GM18498 (cell line): ENCODE data around the gene MAP2K3.
"Not testable (repeated sequence)": the region's sequence is repeated elsewhere in the genome, so short reads cannot be mapped to it uniquely, and the experiment has no call there.

ENCODE experiments used
- ATAC-seq: cut with Tn5 transposase; IDR thresholded peaks from one replicate; pipeline ENCODE4 v1.9.1; 2021; ENCODE audit warnings: mild to moderate bottlenecking, moderate library complexity; ENCODE audit not compliant: unreplicated experiment

MAP2K3 gene

DNA sequence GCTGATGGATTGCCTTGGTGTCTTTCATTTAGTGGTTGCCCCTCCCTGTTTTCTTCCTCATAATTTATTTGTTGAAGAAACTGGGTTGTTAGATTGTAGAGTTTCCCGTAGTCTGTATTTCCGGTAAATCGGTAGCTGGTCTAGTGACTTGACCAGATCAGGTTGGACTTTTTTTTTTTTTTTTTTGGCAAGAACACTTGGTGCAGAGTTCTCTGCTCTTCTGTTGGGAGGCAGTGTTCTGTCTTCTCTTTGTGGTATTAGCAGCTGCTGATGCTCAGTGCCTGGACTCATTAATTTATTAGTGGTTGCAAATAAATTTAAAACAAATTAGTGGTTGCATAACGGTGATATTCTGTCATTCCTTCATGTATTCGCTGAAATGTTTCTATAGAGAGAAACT is 40.2 kb downstream of the MAP2K3 start:
- ATAC-seq = not testable (repeated sequence)

DNA sequence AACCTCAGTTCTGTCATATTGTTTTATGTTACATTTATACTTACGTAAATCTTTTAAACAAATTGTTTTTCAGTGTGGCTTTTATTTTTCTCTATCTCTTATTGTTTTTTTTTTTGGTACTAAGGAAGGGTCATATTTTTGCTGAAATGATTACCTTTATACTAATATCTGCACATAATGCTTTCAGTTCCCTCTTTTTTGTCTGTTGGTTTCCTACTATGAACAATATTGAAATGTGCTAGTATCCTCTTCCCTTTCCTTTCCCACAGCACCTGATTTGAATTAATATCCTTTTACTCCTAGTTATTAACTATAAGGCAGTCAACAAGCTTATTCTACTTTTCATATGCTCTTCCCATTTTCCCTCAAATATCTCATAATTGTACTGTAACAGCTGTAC is 43.4 kb downstream of the MAP2K3 start:
- ATAC-seq = not testable (repeated sequence)

DNA sequence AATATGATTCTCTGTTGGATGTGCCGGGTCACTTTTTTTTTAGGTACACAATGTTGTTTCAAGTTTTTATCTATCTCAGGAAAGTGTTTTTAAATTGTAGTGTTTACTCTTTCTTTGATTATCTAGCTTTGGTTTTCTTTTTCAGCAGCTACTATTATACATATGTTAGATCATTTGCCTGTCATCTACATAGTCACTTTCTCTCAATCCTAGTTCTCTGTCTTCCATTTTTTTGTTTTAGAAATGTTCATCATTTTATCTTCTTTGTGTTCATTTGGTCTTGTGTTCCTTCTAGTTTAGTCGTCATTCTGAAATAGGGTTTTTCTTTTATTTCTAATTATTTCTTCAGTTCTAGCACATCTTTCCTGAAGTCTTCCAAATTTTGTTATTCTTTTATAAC is 44.3 kb downstream of the MAP2K3 start:
- ATAC-seq = not testable (repeated sequence)

DNA sequence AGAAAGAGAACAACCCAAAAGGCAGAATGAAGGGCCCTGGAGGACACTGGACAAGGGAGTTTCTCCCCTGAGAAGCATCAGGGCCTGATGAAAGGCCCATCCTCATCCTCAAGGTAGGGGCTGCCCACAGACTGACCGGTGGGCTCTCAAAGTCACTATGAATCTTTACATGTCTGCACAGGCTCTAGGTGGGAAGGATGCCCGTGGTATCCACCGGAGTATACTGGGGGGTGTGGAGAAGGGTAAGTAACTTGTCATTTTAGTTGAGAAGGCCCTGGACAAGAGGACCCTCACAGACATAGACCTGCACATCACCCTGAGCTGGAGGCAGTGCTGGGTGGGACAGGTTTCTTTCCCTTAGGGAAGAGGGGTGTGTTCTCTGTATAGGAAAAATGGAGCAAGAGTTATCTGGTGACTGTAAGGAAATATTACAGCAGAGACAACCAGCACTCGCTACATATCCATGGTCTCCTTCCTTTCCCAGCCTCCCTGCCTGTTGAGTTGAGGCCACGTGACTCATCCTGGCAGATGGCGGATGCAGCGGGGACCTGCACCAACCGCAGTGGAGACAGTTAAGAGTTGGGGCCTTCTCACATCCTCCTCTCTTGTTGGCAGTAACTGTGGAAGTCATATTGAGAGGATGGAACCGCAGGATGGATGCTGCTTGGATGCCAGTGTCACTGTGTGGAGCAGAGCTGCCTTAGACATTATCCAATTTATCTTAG is 46.1 kb downstream of the MAP2K3 start:
- ATAC-seq = no peak

DNA sequence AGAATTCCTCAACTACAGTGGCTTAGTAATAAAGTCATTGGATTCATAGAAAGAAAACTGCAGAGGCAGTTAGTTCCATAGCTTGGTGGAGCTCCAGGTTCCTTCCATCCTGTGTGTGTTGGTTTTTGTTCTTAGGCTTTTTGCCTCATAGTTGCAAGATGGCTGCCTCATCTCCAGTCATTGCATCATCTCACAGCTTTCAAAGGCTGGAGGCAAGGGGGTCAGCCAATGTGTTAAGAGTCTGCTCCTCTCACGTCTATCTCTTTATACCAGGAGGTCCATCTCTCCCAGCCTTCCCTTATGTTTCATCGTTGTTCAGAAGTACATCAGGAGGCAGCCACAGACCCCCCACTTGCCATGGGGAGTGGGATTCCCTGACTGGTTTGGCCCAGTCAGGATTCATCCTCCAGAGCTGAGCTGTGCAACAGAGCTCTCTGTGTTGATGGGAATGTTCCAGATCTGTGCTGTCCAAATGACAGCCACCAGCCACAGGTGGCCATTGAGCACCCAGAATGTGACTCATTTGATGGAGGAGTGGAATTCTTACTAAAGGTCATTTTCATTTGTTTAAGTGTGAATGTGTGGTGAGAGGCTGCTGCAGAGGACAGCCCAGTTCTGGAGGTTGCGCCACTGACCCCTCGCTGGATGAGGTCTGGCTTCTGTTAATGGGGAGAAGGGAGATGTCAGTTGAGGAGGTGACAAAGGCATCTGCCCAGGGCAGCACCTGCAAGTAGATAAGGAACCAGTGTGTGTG is 52.2 kb downstream of the MAP2K3 start:
- ATAC-seq = not testable (repeated sequence)

DNA sequence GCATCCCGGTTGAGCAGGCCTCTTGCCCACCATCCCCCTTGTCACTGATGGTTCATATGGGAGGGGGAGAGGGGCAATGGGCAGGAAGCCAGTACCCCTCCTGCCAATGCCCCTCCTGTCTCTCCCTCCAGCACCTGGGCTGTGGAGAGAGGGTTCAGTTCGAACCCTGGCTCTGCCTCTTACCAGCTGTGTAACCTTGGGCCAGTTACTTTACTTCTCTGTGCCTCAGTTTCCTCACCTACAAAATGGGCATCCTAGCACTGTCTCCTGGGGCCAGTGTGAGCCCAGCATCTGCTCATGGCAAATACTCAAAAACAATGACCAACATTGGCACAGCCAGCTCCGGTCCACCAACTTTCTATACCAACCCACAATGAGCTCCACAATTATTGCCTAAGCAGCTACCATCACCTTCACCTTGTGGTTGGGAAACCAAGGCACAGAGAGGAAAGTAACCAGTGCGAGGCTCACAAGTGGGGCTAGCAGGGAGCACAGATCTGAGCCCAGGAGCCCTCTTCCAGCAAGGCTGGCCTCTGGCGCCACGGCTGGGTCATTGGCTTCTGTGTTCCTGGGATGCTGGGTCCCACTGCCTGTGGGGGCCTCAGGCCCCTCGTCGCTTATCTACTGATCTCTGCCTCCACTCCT is 53.6 kb downstream of the MAP2K3 start:
- not testable (repeated sequence) for ATAC-seq

DNA sequence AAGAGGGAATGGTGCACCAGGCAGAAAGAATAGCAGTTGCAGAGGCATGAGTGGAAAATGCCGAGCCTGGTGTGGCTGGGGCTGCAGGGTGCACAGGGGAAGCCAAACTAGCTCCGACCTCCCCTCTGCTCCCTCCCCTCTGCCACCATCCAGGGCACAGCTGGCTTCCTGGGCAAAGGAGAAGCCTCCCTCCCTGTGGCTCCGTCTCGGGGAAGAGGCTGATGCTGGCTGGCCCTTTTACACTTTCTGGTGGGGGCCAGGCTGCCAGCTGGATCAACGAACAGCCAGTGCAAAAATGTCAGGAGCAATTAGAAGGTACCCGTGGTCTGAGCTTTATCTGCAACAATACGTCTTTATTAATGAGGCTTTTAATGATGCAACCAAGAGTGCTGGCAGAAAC is 54.5 kb downstream of the MAP2K3 start:
- ATAC-seq = no peak

DNA sequence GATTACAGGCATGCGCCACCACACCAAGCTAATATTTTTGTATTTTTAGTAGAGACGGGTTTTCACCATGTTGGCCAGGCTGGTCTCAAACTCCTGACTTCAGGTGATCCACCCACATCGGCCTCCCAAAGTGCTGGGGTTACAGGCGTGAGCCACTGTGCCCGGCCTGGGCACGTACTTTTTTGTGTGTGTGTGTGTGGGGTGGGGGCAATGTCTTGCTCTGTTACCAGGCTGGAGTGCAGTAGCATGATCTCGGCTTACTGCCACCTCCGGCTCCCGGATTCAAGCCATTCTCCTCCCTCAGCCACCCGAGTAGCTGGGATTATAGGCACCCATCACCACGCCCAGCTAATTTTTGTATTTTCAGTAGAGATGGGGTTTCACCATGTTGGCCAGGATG is 55.1 kb downstream of the MAP2K3 start:
- ATAC-seq = not testable (repeated sequence)

DNA sequence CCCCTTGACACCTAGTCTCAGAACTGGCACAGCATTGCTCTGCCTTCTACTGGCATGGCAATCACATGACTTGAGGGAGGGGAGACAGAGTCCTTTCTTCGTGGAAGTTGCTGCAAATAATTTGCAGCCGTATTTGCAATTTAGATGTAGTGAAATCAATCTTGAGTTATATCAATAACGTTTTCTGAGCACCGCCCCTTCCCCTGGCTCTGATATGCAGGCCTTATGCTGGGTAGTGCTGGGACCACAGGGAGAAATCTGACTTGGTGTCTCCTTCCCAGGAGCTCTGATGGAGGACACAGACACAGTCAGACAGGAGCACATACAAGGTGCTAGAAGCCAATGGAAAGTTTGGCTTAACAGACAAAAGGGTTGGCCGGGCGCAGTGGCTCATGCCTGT is 55.9 kb downstream of the MAP2K3 start:
- not testable (repeated sequence) for ATAC-seq

DNA sequence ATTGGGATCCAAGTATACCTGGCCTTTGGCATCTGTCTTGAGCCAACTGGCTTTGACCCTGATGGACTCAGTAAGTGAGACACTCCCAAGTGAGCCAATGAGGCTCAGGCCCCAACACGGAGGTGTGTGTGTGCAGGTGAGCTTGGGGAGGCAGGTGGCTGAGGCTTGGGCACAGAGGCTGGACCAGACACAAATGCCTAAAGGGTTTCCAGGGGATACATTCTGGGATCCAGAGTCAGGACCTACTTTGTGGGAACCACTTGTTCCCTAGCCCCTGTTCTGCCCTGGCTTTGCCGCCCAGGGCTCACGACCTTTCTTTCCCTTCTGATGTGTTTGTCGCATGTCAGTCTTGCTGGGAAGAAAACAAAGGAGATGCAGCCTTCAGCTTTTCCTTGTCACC is 56.8 kb downstream of the MAP2K3 start:
- not testable (repeated sequence) for ATAC-seq

DNA sequence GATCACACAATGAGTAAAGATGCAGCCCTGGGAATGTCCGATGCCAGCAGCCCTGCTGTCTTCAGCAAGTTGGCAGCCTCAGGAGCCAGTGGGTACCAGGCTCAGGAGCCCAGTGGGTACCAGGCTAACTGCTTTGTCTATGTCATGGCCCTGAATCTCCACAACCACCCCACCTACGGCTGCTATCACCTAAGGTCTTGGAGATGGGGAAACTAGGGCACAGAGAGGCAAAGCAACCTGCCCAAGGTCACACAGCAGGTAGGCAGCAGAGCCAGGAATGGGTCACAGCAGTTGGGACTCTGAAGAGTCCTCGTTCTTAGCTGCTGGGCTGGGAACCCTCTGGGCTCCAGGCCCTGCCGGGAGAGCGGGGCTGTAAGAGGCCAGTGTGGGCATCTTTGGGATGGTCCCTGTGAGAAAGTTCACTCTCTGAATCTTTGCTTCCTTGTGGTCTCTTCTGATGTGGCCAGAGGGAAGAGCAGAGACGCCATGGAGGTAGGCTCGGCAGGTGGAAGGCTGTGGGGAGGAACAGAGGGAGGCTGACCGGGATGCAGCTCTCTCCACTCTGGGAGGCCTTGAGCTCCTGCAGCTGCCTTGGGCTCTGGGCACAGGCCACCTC is 57.5 kb downstream of the MAP2K3 start:
- ATAC-seq = not testable (repeated sequence)

DNA sequence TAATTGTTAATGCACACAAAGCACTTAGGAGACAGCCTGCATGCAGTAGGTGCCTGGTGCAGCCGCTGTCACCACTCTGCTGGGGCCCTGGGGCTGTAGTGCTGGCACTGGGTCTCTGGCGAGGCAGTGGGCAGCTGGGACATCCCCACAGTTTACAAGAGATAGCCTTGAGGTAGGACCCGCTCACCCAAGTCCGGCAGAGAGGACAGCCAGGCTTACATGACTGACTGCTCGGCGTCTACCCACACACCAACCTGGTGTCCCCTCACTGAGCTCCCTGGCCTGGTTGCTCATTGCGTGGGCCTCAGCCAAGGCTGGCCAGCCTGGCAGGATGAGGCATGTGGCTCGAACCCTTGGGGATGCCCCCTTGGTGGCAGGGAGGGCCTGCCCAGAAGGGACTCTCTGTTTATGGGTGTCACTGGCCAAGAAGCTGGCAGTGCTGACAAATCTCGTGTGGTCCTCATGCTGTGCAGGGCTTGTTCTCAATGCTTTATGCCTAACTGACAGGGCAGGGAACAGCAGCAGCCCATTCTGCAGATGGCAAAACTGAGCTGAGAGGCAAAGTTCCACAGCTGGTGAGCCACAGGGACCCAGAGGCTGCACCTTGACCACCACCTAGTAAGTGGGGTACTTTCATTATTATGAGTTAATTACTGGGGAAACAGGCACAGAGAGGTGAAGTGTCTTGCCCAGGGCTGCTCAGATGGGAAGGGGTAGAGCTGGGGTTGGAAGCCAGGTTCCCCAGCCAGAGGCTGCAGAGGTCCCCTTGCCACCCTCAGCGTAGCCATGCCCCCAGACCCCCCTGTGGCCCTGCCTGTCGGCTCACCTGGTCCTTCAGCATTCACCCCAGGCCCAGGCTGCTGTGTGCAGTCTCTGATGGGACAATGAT is 58.8 kb downstream of the MAP2K3 start:
- not testable (repeated sequence) for ATAC-seq

DNA sequence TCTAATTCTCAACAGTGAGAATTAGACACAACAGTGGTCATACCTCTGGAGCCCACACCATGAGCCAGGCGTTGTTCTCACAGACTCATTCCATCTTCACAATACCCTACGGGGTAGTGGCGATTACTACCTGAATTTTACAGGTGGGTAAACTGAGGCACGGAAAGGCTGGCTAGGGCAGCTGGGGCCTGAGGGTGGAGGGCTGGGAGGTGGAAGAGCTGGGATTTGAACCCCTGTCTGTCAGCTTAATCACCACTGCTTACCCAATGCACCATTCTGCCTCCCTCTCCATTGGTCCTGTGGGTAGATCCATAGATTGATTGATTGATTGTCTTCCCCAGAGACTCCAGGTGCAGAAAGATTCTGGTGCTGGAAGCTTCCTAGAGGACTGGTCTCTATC is 60.3 kb downstream of the MAP2K3 start:
- ATAC-seq = not testable (repeated sequence)

DNA sequence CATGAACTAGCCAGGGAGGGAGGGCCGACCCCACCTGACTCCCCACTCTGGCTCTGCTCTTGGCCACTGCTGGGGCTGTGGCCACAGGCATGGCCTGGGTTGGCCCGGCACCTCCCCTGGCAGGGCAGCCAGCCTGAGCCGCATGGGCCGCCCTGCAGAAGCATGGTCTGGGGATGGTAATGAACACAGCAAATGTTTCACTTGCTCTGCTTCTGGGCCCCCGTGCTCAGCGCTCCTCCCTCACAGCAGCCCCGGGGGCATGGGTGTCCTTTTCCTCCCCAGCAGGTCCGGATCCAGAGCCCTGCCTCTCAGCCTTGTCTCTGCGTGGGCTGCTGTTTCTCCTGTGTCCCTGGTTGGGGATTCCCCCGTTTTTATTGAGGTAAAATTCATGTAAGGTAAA is 60.7 kb downstream of the MAP2K3 start:
- ATAC-seq = no peak

DNA sequence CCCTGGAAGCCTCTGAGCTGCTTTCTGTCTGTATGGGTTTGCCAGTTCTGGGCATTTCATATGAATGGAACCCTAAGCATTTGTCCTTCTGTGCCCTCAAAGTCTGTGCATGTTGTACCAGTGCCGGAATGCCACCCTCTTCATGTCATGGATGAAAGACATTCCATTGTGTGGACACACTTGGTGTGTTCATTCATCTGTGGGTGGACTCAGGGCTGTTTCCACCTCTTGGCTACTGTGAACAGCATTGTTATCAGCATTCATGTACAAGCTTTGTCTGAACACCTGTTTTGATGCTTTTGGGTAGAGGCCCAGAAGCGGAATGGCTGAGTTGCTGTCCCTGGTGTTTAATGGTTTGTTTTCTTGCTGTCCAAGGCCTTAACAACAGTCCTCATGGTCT is 61.6 kb downstream of the MAP2K3 start:
- ATAC-seq = not testable (repeated sequence)

DNA sequence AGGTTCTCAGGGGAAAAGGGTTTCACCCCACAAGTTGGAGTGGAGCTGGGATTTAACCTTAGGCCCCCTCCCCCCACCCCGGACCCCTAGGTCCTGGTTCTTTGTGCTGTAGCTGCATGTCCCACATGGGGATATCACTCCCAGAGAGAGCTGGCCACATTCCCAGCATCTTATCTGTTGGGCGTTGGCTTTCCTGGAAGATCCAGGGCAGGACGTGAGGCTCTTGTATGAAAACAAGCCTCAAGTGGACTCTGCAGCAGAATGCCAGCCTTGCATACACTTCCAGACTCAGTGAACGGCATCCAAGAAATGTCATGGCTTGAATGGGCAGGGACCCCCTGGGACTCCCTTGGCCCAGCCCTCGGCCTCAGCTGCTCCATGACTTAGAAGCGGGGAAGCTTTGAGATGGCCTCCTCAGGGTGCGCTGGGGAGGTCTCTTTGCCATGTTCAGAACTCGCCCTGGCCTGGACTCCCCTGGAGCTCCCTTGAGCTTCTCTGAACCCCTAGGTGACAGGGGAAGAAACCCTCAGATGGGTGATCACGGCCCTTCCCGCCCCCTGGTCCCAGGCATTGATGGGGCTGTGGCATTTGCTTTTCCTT is 62.2 kb downstream of the MAP2K3 start:
- ATAC-seq = not testable (repeated sequence)

DNA sequence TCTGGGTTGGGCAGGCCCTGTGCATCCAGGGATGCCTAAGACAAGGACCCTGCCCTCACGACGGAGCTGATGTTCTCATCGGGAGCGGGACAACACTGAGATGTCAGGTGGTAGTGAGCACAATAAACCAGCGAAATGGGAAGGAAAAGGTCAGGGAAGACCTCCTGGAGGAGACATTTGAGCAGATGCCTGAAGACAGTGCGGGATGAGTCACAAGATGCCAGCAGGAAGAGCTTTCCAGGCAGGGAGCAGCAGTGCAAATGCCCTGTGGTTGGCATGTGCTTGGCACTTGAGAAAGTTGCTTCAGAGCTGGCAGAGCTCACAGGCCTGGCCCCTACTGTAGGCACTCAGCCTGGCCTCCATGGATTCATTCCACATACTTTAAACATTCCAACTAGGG is 63.1 kb downstream of the MAP2K3 start:
- ATAC-seq = peak; percentile 3

DNA sequence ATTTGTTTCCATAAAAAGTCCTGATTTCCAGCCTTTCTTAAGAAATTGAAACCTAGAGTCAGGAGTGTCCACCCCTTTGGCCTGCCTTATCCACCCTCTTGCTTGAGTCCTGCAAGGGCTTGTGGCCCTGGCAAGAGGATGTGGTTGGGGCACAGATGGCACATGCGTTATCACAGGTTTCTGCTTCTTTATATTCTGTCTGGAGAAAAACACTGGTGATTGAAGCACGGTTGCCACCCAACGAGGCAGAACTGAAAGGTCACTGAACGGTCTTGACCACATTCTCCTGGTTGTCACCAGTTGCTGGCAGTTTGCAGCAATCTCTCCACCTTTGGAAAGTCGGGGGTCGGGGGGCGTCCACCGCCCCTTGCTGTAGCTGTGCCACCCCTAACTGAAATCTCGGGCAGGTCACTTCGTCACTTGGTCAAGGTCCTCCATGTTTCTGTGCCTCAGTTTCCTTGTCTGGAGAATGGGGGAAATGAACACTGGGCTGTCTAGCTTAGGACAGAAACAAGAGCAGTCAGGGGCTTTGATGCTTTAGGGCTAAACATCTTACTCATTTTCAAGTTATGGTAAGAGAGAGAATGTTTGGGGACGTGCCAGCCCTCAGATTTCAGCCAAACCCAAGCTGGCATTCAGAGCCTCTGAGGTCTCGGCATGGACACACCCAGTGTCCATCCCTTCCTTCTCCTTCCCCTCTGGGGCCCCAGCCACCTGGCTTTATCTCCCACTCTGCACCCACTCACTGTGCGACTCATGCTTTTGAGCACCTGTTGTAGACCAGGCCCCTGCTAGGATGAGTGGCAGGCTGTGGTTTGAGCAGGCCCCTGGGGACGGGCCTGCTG is 63.8 kb downstream of the MAP2K3 start:
- peak; percentile 65 for ATAC-seq

DNA sequence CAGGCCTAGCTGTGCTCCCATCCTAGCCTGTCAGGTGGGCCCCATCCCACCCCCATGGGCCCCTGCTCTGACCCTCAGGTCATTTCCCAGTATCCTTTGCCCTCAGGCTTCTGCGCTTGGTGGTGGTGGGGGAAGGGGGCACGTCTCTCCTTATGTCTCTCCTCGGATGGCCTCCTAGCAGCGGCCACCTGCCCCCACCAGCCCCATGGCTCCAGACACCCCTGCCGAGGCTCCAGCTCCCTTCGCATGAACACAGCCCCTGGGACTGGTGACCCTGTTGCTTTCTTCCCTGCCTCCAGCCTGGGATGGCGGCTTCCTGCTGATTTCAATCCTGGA is 64.4 kb downstream of the MAP2K3 start:
- ATAC-seq = not testable (repeated sequence)
